GM21423 (cell line): ENCODE measurements around the gene BRSK2.
"Not testable (repeated sequence)": the region's sequence is repeated elsewhere in the genome, so short reads cannot be mapped to it uniquely, and the experiment has no call there.

Source experiments
- ATAC-seq: cut with Tn5 transposase; IDR thresholded peaks from one replicate; pipeline ENCODE4 v1.9.1; 2021; ENCODE audit warnings: mild to moderate bottlenecking, moderate library complexity; ENCODE audit not compliant: unreplicated experiment

Gene BRSK2

GRCh38 chr11:1433977-1434640, 44.4 kb downstream of the BRSK2 start:
- no peak for ATAC-seq

- not testable (repeated sequence) for ATAC-seq
Measured at GRCh38 chr11:1435479-1435819, 45.7 kb downstream of the BRSK2 start.

GRCh38 chr11:1435820-1436467, 46.2 kb downstream of the BRSK2 start:
- no peak for ATAC-seq

DNA sequence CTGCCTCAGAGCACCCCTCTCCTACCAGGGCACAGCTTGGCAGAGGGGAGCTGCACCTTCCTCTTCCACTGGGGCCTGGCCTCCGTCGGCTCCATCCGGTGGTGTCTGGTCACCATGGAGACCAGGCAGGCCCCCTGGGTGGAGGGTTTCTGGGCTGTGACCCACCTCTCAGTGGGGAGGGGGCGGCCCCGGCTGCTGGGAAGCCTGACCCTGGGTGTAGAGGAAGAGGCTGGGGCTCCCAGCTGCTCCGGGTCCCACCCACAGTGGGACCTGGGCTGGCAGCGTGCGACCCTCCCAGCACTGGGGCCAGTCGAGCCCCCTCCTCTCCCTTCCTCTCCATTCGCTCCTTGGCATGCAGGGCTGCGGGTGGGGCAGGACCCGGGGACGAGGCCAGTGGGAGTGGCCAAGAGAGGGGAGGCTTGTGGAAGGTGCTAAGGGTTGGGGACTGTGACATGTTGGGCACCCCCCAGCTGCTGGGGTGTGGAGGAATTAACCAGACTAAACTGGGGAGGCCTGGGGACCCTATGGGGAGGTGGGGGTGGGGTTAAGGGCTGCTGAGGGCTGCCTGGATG, 46.8 kb downstream of the BRSK2 start:
- no peak for ATAC-seq

- ATAC-seq: no peak
Measured at GRCh38 chr11:1437500-1437899, 47.8 kb downstream of the BRSK2 start.

GRCh38 chr11:1438261-1438966, 48.7 kb downstream of the BRSK2 start:
- ATAC-seq: no peak

DNA sequence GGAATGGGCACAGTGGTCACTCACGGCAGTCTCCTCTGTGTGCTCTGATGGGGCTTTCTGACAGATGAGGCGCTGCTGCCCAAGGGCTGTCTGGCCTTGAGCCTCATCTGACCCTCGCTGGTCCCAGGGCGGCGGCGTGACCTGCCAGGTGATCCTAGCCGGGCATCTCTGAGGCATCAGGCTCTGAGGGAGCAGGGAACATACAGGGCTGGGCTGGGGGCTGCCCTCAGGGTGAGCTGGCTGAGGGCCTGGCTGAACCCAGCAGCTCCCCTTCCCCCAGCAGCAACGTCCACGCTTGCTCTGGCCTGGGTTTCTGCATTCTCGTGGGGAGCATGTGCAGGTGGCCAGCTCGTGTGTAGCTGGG, 49.2 kb downstream of the BRSK2 start:
- no peak for ATAC-seq

GRCh38 chr11:1439341-1439740, 49.6 kb downstream of the BRSK2 start:
- ATAC-seq: no peak

GRCh38 chr11:1440066-1440465, 50.3 kb downstream of the BRSK2 start:
- no peak for ATAC-seq

GRCh38 chr11:1440496-1440895, 50.8 kb downstream of the BRSK2 start:
- ATAC-seq: no peak

DNA sequence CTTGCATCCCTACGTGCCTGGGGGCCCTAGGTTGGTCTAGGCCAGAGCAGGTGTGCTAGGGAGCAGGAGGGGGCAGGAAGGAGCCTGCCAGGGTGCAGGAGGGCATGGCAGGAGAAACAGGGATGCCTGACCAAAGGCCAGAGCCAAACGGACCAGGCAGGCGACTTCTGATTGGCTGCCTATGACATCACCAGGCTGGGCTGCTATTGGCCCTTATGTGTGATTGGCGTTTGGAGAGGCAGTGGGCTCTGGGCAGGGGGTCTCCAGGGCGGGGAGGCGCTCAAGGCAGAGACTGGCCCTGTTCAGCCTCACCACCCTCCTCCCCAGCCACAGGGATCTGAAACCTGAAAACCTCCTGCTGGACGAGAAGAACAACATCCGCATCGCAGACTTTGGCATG, 52.4 kb downstream of the BRSK2 start:
- no peak for ATAC-seq

GRCh38 chr11:1442807-1443366, 53.2 kb downstream of the BRSK2 start:
- no peak for ATAC-seq

DNA sequence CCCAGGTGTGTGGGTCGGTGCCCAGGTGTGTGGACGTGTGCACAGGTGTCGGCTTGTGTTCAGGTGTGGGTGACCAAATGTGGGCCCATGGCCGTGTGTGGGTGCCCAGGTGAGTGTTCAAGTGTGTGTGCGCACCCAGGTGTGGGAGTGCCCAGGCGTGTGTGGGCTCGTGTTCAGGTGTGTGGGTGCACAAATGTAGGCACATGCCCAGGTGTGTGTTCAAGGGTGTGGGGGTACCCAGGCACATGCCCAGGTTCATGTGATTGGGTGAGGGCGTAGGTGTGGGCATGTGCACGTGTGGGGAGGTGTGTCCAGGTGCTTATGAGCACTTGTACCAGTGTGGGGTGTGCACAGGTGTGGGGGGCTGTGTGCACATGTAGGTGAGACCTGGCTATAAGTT, 54.0 kb downstream of the BRSK2 start:
- no peak for ATAC-seq

- ATAC-seq: no peak
Measured at GRCh38 chr11:1444321-1444720, 54.6 kb downstream of the BRSK2 start.

- ATAC-seq: no peak
Measured at GRCh38 chr11:1444823-1445422, 55.2 kb downstream of the BRSK2 start.

GRCh38 chr11:1445741-1446445, 56.2 kb downstream of the BRSK2 start:
- no peak for ATAC-seq

DNA sequence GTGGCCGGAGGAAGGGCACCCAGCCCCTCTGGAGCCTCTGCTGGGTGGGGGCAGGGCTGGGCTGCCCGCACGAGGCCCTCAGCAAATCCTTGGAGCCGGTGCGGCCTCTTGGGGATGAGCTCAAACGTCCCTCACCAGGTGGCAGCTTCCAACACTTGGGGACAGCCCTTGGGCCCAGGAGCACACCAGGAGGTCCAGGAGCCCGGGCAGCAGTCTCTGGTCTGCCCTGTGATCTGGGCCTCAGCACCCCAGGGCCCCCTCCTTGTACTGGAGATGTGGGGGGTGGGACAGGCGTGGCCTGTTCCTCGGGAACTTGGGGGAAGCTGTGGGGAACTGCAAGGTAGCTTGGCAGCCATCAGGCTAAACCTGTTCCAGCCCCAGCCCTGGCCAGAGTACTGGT, 56.9 kb downstream of the BRSK2 start:
- ATAC-seq: no peak

- no peak for ATAC-seq
Measured at GRCh38 chr11:1447845-1448825, 58.4 kb downstream of the BRSK2 start.

- no peak for ATAC-seq
Measured at GRCh38 chr11:1448882-1449281, 59.1 kb downstream of the BRSK2 start.
